Tibial nerve (tissue), 4 donors: ENCODE measurements around the gene CSF2. TPM values are rescaled to one million over a fixed set of nuclear protein-coding genes. Genes with fewer than 3 reads are reported as not detected.

ENCODE experiments used
- DNase-seq, 2 donors: peaks; one replicate each; pipeline ENCODE4 v3.0.0-alpha.2; 2019; ENCODE audit warnings: low spot score in 2 of 2
- H3K27ac ChIP-seq, 4 donors: fragments of 200-600 bp; sonication (generic) in 3 of 4; one replicate each; pipeline ENCODE4 v1.5.1; 2017 to 2019; ENCODE audit warnings: mild to moderate bottlenecking in 1 of 4
- H3K27me3 ChIP-seq, 2 donors: fragments of 200-600 bp; sonication (generic) in 1 of 2; one replicate each; pipeline versions ENCODE4 v1.5.1 to v1.6.0; 2017 to 2019
- H3K36me3 ChIP-seq, 3 donors: fragments of 200-600 bp; sonication (generic); one replicate each; pipeline ENCODE4 v1.5.1; 2018 to 2019
- H3K4me1 ChIP-seq, 4 donors: fragments of 200-600 bp; sonication (generic) in 3 of 4; one replicate each; pipeline ENCODE4 v1.5.1; 2017 to 2019
- H3K4me3 ChIP-seq, 4 donors: fragments of 200-600 bp; sonication (generic) in 3 of 4; one replicate each; pipeline ENCODE4 v1.5.1; 2017 to 2019; ENCODE audit warnings: mild to moderate bottlenecking in 1 of 4, moderate library complexity in 1 of 4
- H3K9me3 ChIP-seq, 4 donors: fragments of 200-600 bp; sonication (generic) in 3 of 4; one replicate each; pipeline ENCODE4 v1.5.1; 2017 to 2019
- CTCF ChIP-seq, 5 experiments: fragments of 200-600 bp in 3 of 5; fragments of 450-650 bp in 2 of 5; sonication (generic) in 3 of 5; IDR thresholded peaks; one replicate each; pipeline ENCODE4 v1.5.1; 2016 to 2019; ENCODE audit warnings: antibody characterized with exemption in 5 of 5, mild to moderate bottlenecking in 3 of 5, moderate library complexity in 2 of 5
- EP300 ChIP-seq, 2 donors: sonication (generic); formaldehyde crosslinking; IDR thresholded peaks; one replicate each; pipeline ENCODE4 v1.6.1; 2017; ENCODE audit warnings: antibody characterized with exemption in 2 of 2, mild to moderate bottlenecking in 1 of 2
- POLR2A ChIP-seq, 2 donors: fragments of 450-650 bp; IDR thresholded peaks; one replicate each; pipeline ENCODE4 v1.6.1; 2017; ENCODE audit warnings: antibody characterized with exemption in 2 of 2, mild to moderate bottlenecking in 2 of 2, moderate library complexity in 2 of 2
- WGBS, 2 donors: methylation state at CpG; one replicate each; pipeline ENCODE4 v1.1.5; 2018; 5-methylcytosine and 5-hydroxymethylcytosine counted together
- total RNA-seq, 4 donors: library from RNA; depleted of rRNA; stranded (reverse); fragments of >200 nt; gene quantifications; one replicate each; pipeline ENCODE4 v1.1.0, GENCODE V29; 2016

CSF2 gene
- total RNA-seq, 4 donors from 2014 or later: not detected

- TF ChIP-seq CTCF (IDR thresholded peaks at IDR 0.05): no peak
- TF ChIP-seq EP300 (IDR thresholded peaks at IDR 0.05): no peak
- TF ChIP-seq POLR2A (IDR thresholded peaks at IDR 0.05): no peak
- WGBS, 2 donors: 77 to 80% methylated on average over 9 of the region's 9 CpGs
- Histone ChIP-seq H3K36me3 (no peaks in the 10 kb centered on the region), H3K9me3 (no peaks in the 10 kb centered on the region), H3K27ac (no peak overlapping the region), H3K27me3 (no peaks in the 10 kb centered on the region), H3K4me1 (no peaks in the 10 kb centered on the region), H3K4me3 (no peak overlapping the region)
- no peak for DNase-seq
Observed at GRCh38 chr5:132054697-132055440, 18.7 kb upstream of the CSF2 start.

- no peaks in the 10 kb centered on the region for H3K36me3 ChIP-seq
- no peaks in the 10 kb centered on the region for H3K27me3 ChIP-seq
- WGBS, 2 donors: 92 to 93% methylated on average over 1 of the region's 1 CpG
- H3K9me3 ChIP-seq: no peaks in the 10 kb centered on the region
- TF ChIP-seq CTCF (IDR thresholded peaks at IDR 0.05) (no peak), EP300 (IDR thresholded peaks at IDR 0.05) (no peak), POLR2A (IDR thresholded peaks at IDR 0.05) (no peak)
- no peak overlapping the region for H3K27ac ChIP-seq
- H3K4me3 ChIP-seq: no peak overlapping the region
- DNase-seq: no peak
- no peaks in the 10 kb centered on the region for H3K4me1 ChIP-seq
Observed at GRCh38 chr5:132055441-132055807, 18.2 kb upstream of the CSF2 start.

GRCh38 chr5:132055808-132056609 is 17.6 kb upstream of the CSF2 start:
- DNase-seq: no peak
- no peak for TF ChIP-seq POLR2A (IDR thresholded peaks at IDR 0.05)
- no peak for TF ChIP-seq CTCF (IDR thresholded peaks at IDR 0.05)
- TF ChIP-seq EP300 (IDR thresholded peaks at IDR 0.05): no peak
- 77 to 92% methylated on average over 10 to 12 of the region's 12 CpGs for WGBS, 2 donors

GRCh38 chr5:132056610-132057497 is 16.7 kb upstream of the CSF2 start:
- Histone ChIP-seq H3K36me3 (no peaks in the 10 kb centered on the region), H3K4me3 (no peak overlapping the region), H3K27ac (no peak overlapping the region), H3K9me3 (no peaks in the 10 kb centered on the region), H3K27me3 (no peaks in the 10 kb centered on the region), H3K4me1 (no peaks in the 10 kb centered on the region)
- WGBS, 2 donors: 77 to 79% methylated on average over 12 to 14 of the region's 14 CpGs
- DNase-seq: no peak
- TF ChIP-seq CTCF (IDR thresholded peaks at IDR 0.05) (no peak), POLR2A (IDR thresholded peaks at IDR 0.05) (no peak), EP300 (IDR thresholded peaks at IDR 0.05) (no peak)

More at GRCh38 chr5:132055808-132056609, 17.6 kb upstream of the CSF2 start:
- Histone ChIP-seq H3K9me3 (no peaks in the 10 kb centered on the region), H3K4me1 (no peaks in the 10 kb centered on the region), H3K4me3 (no peak overlapping the region), H3K27ac (no peak overlapping the region), H3K36me3 (no peaks in the 10 kb centered on the region), H3K27me3 (no peaks in the 10 kb centered on the region)
